Fibroblast of skin of right quadriceps (primary cell): Measurements from ENCODE around the gene CRNKL1.

Experiments
- DNase-seq: peaks from one replicate; pipeline ENCODE4 v3.0.0-alpha.2; 2013

Gene CRNKL1

GRCh38 chr20:20052074-20052970 lies at the start of gene CRNKL1, which contains the start of gene CFAP61:
Gene CRNKL1, minus strand, starts transcription at chr20:20052466. Its CDS starts 124 bp downstream, at chr20:20052342.
Gene CFAP61, plus strand, starts transcription at chr20:20052532. Its CDS starts 4,122 bp downstream, at chr20:20056654.
- peak; percentile 94 for DNase-seq

DNA sequence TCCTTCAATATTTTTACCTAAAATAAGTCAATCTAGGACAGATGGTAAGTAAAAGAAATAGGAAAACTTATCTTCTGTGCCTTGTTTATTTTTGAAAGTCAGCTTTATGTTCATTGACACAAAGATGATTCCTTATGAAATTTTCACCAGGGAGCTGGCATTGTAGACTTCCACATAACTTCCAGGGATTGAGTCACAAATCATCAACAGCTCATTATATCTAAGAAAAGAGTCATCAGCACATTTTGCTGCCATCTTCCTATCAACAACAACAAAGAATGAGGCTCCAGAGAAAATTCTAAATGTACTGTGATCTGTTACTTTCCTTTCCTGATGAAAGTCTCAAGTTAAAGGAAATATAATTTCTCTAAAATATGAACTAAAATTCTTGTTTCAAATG lies 48.6 kb upstream of the CRNKL1 start:
- DNase-seq: no peak

DNA sequence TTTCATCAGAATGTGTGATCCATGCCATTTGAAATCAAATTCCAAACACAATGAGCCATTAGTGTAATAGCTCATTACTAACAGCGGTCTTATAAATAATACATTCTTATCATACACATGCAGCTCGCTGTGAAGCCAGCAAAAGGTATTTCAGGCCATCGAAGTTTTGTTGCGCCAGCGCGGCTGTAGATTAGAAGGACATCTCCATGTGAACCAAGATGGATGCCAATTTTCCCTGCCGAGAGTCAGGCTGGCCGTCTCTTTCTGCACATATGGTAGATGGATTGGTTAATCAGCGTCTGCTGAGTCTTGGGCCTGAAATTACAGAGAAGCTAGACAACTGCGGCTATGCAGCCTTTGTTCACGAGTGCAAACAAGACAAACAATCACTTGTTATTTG lies 44.2 kb upstream of the CRNKL1 start:
- DNase-seq: no peak

DNA sequence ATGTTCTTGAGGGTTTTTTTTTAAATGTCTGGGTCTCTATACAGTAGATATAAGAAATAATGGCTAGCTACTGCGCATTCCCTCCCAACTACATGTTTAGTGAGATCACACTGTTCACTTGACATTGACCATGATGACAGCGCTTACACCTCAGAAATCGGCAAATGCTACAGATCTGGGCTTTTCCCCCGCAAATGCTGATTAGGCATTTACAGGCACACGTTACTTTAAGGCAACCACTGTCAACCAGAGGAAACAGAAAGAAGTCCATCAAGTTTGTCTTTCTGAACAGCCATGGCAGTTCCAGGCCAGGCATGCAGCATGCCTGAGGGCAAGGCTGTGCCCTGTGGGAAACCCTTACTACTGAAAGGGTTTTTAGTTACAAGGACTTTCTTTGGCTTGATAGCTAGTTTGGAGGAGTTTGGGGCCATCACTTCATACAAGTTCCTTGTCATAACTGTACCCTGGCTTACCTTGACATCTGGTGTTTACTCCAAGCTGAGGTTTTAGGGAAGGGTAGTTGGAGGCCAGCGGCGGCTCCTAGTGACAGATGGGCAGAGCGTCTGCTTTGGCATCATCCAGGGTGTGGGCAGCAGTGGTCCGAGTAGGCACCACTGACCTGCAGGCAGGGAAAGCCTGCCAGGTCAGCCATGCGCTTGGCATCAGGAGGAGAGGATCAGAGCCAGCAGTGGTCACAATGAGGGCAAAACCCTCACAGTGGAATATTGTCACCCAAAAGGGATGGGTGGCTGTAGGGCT lies 43.0 kb upstream of the CRNKL1 start:
- DNase-seq: no peak

DNA sequence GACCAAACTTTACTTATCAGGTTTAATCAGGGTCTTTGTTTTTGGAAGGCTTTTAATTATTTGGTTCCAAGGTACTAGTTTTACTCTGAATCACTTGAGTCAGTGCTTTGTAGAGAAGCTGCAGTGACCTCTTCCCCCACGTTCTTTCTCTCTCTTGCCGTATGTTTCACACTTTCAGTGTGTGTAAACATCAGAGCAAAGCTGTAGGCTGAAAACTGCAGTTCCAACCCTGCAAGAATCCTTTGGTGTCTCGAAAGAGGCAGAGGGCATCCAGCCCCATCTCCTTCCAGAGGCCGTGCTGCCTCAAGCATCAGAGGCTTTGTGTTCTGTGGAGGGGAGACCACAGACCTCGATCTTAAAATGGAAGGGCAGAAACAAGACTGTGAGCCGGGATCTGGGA lies 42.1 kb upstream of the CRNKL1 start:
- no peak for DNase-seq

- no peak for DNase-seq
Measured at GRCh38 chr20:20092827-20093226, 40.6 kb upstream of the CRNKL1 start.

DNA sequence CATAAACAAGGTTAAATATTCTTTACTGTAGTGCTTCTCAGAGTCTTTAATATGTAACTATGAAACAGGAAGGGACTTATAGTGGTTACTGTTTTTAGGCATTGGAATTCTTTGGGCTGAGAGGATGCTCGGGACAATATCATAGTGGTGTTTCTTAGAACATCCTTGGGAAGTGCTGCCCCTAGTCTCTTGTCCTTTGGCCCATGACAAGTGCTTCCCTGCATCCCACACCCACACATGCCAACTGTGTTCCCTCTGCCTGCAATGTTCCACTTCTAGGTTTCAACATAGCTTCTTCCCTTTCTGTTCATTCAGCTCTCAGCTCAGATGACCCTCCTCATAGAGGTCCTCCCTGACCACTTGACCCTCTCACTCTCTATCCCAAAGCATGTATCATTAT lies 37.7 kb upstream of the CRNKL1 start:
- no peak for DNase-seq

DNA sequence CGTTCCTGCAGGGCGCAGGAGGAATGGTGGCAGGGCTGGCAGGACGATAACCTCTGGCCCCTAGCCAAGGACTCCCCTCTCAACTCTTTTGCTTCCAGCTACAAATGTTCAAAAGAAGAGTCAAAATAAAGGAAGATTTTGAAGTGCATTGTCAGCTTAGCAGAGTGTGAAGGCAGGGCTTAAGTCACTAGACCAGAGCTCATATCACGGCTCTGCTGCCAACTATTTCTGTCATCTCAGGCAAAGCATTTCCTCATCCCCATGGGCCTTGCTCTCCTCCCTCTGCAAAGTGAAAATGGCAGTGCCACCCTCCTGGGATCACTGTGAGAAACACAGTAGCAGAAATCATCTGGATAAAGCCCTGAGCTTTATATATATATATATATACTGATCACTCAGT lies 36.8 kb upstream of the CRNKL1 start:
- no peak for DNase-seq

- DNase-seq: no peak
Measured at GRCh38 chr20:20085812-20086211, 33.5 kb upstream of the CRNKL1 start.

DNA sequence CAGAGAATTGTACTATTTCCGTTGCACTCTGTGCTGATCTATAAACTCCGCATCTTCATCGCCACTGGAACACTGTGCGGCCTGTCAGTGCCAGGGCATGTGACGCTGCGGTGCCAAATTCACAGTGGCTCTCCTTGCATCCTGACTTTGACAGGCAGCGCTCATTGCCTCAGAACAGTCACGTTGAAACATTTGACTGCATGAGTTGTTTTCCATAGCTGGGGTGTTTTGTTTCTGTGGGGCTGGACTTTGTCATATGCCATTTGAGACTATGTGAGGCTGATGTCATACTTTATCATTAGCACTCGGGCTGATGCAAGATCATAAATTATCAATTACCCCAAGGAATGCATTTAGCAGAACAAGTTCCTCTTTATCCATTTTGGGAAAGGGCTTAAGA lies 32.8 kb upstream of the CRNKL1 start:
- peak; percentile 9 for DNase-seq

GRCh38 chr20:20084296-20084752 lies 32.1 kb upstream of the CRNKL1 start:
- no peak for DNase-seq

- DNase-seq: peak; percentile 22
Measured at GRCh38 chr20:20083807-20084206, 31.5 kb upstream of the CRNKL1 start.

DNA sequence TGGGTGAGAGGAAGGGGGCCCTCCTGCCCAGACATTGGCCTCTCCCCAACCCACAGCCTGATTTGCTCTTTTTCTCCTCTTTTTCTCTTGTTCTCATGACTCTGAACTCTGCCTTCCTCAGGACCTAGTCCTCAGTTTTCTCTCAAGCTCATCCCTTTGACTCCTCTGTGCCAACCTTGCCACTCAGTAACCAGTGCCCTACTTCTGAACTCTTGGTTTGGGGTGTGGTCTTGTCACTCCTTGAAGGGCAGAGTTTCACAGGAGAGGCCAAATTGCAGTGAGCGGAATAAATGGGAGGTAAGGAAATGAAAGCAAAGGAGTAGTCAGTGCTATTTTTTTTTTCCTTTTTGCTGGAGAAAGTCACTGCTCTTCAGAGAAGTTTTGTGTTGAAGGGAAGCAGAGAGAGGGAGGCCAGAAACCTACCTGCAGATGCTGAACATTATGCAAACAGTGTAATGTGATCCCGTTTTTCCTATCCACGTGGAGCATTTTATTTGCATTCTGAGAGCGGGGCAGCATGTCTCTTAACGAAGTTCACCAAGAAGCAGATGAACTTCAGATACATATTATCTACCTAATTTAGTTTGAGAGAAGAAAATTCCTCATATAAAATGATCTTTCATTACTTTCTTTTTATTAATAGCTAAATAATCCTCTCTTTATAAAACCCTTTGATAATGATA lies 27.0 kb upstream of the CRNKL1 start:
- no peak for DNase-seq

GRCh38 chr20:20078041-20078440 lies 25.8 kb upstream of the CRNKL1 start:
- no peak for DNase-seq

DNA sequence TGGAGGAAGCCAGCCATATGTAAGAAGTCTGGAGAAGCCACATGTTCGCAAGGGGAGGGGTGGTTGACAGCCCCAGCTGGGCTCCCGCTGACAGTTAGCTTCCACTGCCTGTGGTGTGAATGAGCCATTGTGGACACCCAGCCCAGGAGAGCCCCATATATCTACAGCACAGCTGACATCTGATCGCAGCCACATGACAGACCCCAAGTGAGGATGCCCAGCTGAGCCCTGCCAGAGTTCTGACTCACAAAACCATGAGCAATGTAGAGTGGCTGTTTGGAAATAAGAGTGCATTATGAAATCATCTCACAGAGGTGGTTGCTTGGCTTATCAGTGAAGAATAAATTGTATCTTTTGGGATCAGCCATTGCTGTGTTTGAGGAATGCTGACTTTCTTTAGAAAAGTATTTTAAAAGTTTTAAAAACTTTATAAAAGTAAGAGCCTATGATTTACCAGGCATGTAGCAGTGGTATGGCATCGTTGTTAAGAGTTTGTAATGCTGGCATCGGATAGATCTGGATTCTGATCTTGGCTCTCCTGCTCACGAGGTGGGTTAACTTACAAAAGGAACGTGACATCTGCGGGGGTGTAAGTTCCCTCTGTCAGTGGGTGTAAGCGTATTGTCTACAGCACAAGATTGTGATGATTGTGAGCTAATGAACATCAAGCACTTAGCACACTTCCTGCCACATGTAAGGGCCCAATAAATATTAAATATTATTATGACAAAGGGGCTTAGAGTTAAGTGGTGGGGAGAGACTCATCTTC lies 24.2 kb upstream of the CRNKL1 start:
- peak; percentile 78 for DNase-seq

DNA sequence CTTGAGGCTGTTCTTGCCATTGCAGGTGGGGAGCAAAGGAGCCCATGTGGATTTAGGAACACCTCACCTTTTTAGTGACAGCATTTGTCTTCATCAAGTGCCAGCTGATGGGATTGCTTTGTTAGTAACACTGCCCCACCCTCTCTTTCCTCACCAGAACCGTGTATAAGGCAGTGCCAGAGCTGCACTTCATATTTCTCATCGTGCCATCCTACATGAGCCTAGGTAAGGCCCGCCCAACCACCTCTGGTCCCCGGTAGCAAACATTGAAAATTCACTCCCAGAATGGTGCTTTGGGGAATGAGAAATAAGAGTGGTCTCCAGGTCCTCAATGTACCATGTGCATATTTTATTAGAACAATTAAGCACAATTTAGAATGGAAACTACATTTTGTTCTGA lies 22.8 kb upstream of the CRNKL1 start:
- DNase-seq: no peak

- no peak for DNase-seq
Measured at GRCh38 chr20:20073801-20074371, 21.6 kb upstream of the CRNKL1 start.

GRCh38 chr20:20070871-20071726 lies 18.8 kb upstream of the CRNKL1 start:
- no peak for DNase-seq

DNA sequence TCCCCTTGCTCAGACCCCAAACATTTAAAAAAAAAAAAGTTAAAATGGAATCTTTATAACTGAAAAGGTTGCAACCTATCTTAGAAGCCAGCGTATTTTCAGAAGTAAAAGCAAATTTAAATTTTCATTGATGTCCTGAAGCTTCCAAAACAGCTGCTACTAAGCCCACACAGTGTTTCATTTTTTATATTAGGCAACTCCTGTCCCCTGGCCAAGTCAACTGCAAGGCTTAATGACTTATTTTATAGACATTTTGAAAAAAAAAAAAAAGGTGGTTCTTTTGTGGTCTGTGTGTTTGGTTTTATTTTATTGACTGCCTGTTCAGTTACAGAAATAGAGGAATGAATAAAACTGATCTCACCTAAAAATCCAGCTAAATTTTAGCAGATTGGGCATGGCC lies 13.1 kb upstream of the CRNKL1 start:
- no peak for DNase-seq

DNA sequence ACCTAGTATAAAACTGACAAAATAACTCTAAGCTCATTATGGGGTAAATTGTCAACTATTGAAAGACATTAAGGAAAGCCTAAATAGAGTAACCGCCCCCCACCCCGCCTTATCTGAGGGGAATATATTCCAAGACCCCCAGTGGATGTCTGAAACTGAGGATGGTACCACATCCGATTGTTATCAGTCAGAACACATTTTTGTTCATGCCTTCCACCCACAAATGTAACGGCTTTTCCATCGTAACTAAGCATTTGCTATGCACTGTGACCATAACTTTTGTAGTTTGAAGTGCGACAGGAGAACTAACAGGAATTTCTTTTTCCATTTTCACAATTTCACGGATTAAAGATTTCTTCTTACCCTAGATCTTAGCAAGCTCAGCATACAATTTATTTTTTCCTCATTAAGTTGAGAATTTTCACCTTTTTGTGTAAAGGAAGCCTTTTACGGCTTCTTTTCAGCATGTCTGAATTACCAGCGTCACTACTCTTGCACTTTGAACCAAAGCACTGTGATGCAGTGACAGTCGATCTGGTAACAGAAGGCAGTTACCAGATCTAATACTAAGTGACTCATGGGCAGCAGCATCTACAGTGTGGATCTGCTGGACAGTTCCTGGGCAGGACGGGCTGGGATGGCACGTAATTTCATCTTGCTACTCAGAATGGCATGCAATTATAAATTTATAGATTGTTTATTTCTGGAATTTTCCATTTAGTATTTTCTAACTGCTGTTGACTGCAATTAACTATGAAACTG lies 11.9 kb upstream of the CRNKL1 start:
- no peak for DNase-seq
